ENCODE data around the gene NRM. TPM values are rescaled to one million over a fixed set of nuclear protein-coding genes. Genes with fewer than 3 reads are reported as not detected.

The NRM gene
- total and polyA plus RNA-seq, 2 of the 13 experiments (the other 11 are each of a cell fraction or from before 2014, with no cell fraction given), result 12.5 to 16.0 TPM

DNA sequence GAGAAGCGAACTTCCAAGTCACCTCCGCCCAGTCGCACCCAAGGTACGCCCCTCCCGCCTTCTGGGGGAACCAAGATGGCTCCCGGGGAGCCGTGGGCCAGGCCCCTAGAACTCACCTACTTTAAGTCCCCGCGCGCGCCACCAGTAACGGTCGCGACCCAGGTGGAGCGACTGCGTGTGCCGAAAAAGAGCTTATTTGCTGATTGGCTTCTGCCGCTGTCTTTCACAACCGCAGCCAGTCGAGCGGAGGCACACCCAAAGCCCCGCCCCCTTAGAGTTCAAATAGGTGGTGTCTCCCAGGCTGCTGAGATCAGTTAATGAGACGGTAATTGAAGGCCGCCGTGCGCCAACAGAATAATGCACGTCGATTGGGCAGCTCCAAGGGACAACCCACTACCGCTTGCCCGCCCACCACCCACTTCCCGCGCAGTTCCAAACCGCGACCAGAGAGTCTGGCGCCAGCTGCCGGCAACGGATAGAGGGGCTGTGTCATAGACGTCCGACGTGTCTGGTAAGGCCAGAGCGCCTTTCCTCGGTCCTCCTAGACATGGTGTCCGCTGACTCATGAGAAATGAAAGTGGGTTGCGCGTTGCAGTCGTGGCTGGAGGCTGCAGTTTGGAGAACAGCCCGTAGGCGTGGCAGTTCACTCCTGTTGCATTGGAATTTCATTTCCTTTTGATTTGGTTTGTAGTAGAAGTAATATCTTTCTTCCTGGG, 26.5 kb upstream of the NRM start, which contains the start of gene MDC1 (continued):
- peak; percentile 92 for TF ChIP-seq CREM (IDR thresholded peaks at IDR 0.05)
- TF ChIP-seq CREM (CRISPR knock-in tag; IDR thresholded peaks at IDR 0.05), result peak; percentile 56; the same call in 1 of the 2 replicates
- TF ChIP-seq POGZ (CRISPR knock-in tag; IDR thresholded peaks at IDR 0.05), result peak; percentile 96
- TF ChIP-seq ZNF775 (CRISPR knock-in tag; IDR thresholded peaks at IDR 0.05; ENCODE audit: borderline replicate concordance), result no peak; the same call in 1 of the 2 replicates
- no peak for TF ChIP-seq ZFP36 (IDR thresholded peaks at IDR 0.05; ENCODE audit: borderline replicate concordance, low read depth, low read length, partially characterized antibody)
- TF ChIP-seq MTF1 (CRISPR knock-in tag; IDR thresholded peaks at IDR 0.05), result no peak; the same call in 1 of the 2 replicates
- peak; percentile 80 for TF ChIP-seq NFKBIZ (CRISPR knock-in tag; IDR thresholded peaks at IDR 0.05)
- no peak for TF ChIP-seq ARNT (IDR thresholded peaks at IDR 0.05)
- TF ChIP-seq TBX2 (CRISPR knock-in tag; IDR thresholded peaks at IDR 0.05; ENCODE audit: borderline replicate concordance), result peak; percentile 95
- TF ChIP-seq HOXD1 (CRISPR knock-in tag; IDR thresholded peaks at IDR 0.05), result no peak
- no peak for TF ChIP-seq ZNF180 (CRISPR knock-in tag; IDR thresholded peaks at IDR 0.05; ENCODE audit: borderline replicate concordance, low read depth)
- TF ChIP-seq GABPA (IDR thresholded peaks at IDR 0.05; ENCODE audit: low read depth, low read length), result peak; percentile 46
- peak; percentile 89 for TF ChIP-seq GABPA (CRISPR knock-in tag; IDR thresholded peaks at IDR 0.05; ENCODE audit: low read depth)
- no peak for TF ChIP-seq RAD51 (IDR thresholded peaks at IDR 0.05; ENCODE audit: borderline replicate concordance)
- TF ChIP-seq, protein P1, sequence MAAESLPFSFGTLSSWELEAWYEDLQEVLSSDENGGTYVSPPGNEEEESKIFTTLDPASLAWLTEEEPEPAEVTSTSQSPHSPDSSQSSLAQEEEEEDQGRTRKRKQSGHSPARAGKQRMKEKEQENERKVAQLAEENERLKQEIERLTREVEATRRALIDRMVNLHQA (CRISPR knock-in tag; IDR thresholded peaks at IDR 0.05), result peak; percentile 69; the same call in 1 of the 2 replicates
- peak; percentile 93 for TF ChIP-seq GATAD2A (CRISPR knock-in tag; IDR thresholded peaks at IDR 0.05)
- peak; percentile 98 for TF ChIP-seq POLR2G (IDR thresholded peaks at IDR 0.05; ENCODE audit: low read depth, low read length)
- TF ChIP-seq ARID5B (CRISPR knock-in tag; IDR thresholded peaks at IDR 0.05), result peak; percentile 79
- TF ChIP-seq CHD4 (IDR thresholded peaks at IDR 0.05; ENCODE audit: borderline replicate concordance, low read length), result no peak
- TF ChIP-seq NBN (conservative IDR thresholded peaks at IDR 0.05), result no peak
- TF ChIP-seq ATF3 (CRISPR knock-in tag; IDR thresholded peaks at IDR 0.05), result peak; percentile 68; the same call in 1 of the 2 replicates
- peak; percentile 64; the same call in 1 of the 2 replicates for TF ChIP-seq HMG20A (CRISPR knock-in tag; IDR thresholded peaks at IDR 0.05; ENCODE audit: borderline replicate concordance)
- peak; percentile 54 for TF ChIP-seq RBM39 (IDR thresholded peaks at IDR 0.05; ENCODE audit: low read depth, low read length, poor library complexity, severe bottlenecking)
- no peak for TF ChIP-seq PRMT3 (CRISPR knock-in tag; IDR thresholded peaks at IDR 0.05; ENCODE audit: borderline replicate concordance, low read depth)
- no peak for TF ChIP-seq REXO4 (CRISPR knock-in tag; IDR thresholded peaks at IDR 0.05; ENCODE audit: borderline replicate concordance)
- 0 out of 2 replicates have a peak, but pooled peaks have one; percentile 78 for TF ChIP-seq ZNF503 (CRISPR knock-in tag; IDR thresholded peaks at IDR 0.05)
- 0 out of 2 replicates have a peak, but pooled peaks have one; percentile 35 for TF ChIP-seq HHEX (CRISPR knock-in tag; IDR thresholded peaks at IDR 0.05)

Measured in HepG2 (cell line).